Activated naive CD4-positive, alpha-beta T cell treated with anti-CD3 and anti-CD28 coated beads for 36 hours (primary cell): ENCODE data around the gene GLIS1. TPM values are rescaled to one million over a fixed set of nuclear protein-coding genes. Genes with fewer than 3 reads are reported as not detected.

Experiments
- CTCF ChIA-PET: fragments of 350-600 bp; sonication (Branson Sonifier 250); formaldehyde crosslinking; loops from one replicate; lab custom pipeline; 2021; ENCODE audit warnings: antibody characterized with exemption; lab: Charles Lee
- DNase-seq: peaks from one replicate; pipeline ENCODE4 v3.0.0-alpha.2; 2020
- H3K27ac Mint-ChIP-seq: one replicate; pipeline ENCODE4 v1.8.0; 2021; ENCODE audit warnings: mild to moderate bottlenecking, mixed read lengths
- H3K27me3 Mint-ChIP-seq: one replicate; pipeline ENCODE4 v1.8.0; 2021; ENCODE audit warnings: low read depth, mixed read lengths
- H3K36me3 Mint-ChIP-seq: one replicate; pipeline ENCODE4 v1.8.0; 2021; ENCODE audit warnings: low read depth, mixed read lengths
- H3K4me1 Mint-ChIP-seq: one replicate; pipeline ENCODE4 v1.8.0; 2021; ENCODE audit warnings: low read depth, mixed read lengths
- H3K4me3 Mint-ChIP-seq: one replicate; pipeline ENCODE4 v1.8.0; 2021; ENCODE audit warnings: mild to moderate bottlenecking, moderate library complexity, mixed read lengths
- H3K9me3 Mint-ChIP-seq: one replicate; pipeline ENCODE4 v1.8.0; 2021; ENCODE audit warnings: mixed read lengths
- intact Hi-C: fragments of 100-400 bp; cut with micrococcal nuclease; formaldehyde crosslinking; loops from one replicate; pipeline ENCODE4 v1.15.1; 2023
- total RNA-seq, 2 experiments: library from RNA; stranded (reverse); gene quantifications; one replicate each; pipeline ENCODE4 v1.2.3, GENCODE V29; 2021

The GLIS1 gene
- total RNA-seq, 2 experiments from 2014 or later = not detected

- H3K4me3 Mint-ChIP-seq = no peak overlapping the region
- no peaks in the 10 kb centered on the region for H3K4me1 Mint-ChIP-seq
- H3K9me3 Mint-ChIP-seq = no peaks in the 10 kb centered on the region
- DNase-seq = no peak
- H3K27me3 Mint-ChIP-seq = no peaks in the 10 kb centered on the region
- no peak overlapping the region for H3K27ac Mint-ChIP-seq
- CTCF ChIA-PET = no interaction called here
- no peaks in the 10 kb centered on the region for H3K36me3 Mint-ChIP-seq
- intact Hi-C loops = no loop called here
Observed at GRCh38 chr1:53539226-53539625, 199.7 kb downstream of the GLIS1 start.

GRCh38 chr1:53536606-53537005 lies 202.4 kb downstream of the GLIS1 start:
- CTCF ChIA-PET = no interaction called here
- DNase-seq = no peak
- Mint-ChIP-seq H3K4me1 (no peaks in the 10 kb centered on the region), H3K27ac (no peak overlapping the region), H3K27me3 (no peaks in the 10 kb centered on the region), H3K9me3 (no peaks in the 10 kb centered on the region), H3K36me3 (no peaks in the 10 kb centered on the region), H3K4me3 (no peak overlapping the region)
- intact Hi-C loops = no loop called here

- no peak overlapping the region for H3K27ac Mint-ChIP-seq
- H3K9me3 Mint-ChIP-seq = no peaks in the 10 kb centered on the region
- CTCF ChIA-PET = interaction anchor here (1.4 kb wide), 1 partner anchor 36 kb away, joined by 3 read pairs; no protein-coding TSS in a partner anchor
- H3K27me3 Mint-ChIP-seq = no peaks in the 10 kb centered on the region
- intact Hi-C loops = no loop called here
- no peaks in the 10 kb centered on the region for H3K4me1 Mint-ChIP-seq
- DNase-seq = no peak
- H3K4me3 Mint-ChIP-seq = no peak overlapping the region
- no peaks in the 10 kb centered on the region for H3K36me3 Mint-ChIP-seq
Observed at GRCh38 chr1:53535846-53536245, 203.1 kb downstream of the GLIS1 start.

GRCh38 chr1:53535226-53535625 lies 203.7 kb downstream of the GLIS1 start:
- Mint-ChIP-seq H3K36me3 (no peaks in the 10 kb centered on the region), H3K4me3 (no peak overlapping the region), H3K4me1 (no peaks in the 10 kb centered on the region), H3K9me3 (no peaks in the 10 kb centered on the region), H3K27me3 (no peaks in the 10 kb centered on the region), H3K27ac (no peak overlapping the region)
- DNase-seq = no peak
- intact Hi-C loops = no loop called here
- CTCF ChIA-PET = interaction anchor here (1.4 kb wide), 1 partner anchor 37 kb away, joined by 3 read pairs; no protein-coding TSS in a partner anchor

GRCh38 chr1:53532912-53533311 lies 206.1 kb downstream of the GLIS1 start:
- Mint-ChIP-seq H3K9me3 (no peaks in the 10 kb centered on the region), H3K27ac (no peak overlapping the region), H3K4me3 (no peak overlapping the region), H3K36me3 (no peaks in the 10 kb centered on the region), H3K4me1 (no peaks in the 10 kb centered on the region), H3K27me3 (no peaks in the 10 kb centered on the region)
- CTCF ChIA-PET = no interaction called here
- DNase-seq = no peak
- intact Hi-C loops = no loop called here

- Mint-ChIP-seq H3K4me3 (no peak overlapping the region), H3K27me3 (no peaks in the 10 kb centered on the region), H3K36me3 (no peaks in the 10 kb centered on the region), H3K9me3 (no peaks in the 10 kb centered on the region), H3K27ac (no peak overlapping the region), H3K4me1 (no peaks in the 10 kb centered on the region)
- no peak for DNase-seq
- intact Hi-C loops = no loop called here
- CTCF ChIA-PET = no interaction called here
Observed at GRCh38 chr1:53532377-53532776, 206.6 kb downstream of the GLIS1 start.

GRCh38 chr1:53530550-53530949 lies 208.4 kb downstream of the GLIS1 start:
- Mint-ChIP-seq H3K4me1 (no peaks in the 10 kb centered on the region), H3K27me3 (no peaks in the 10 kb centered on the region), H3K4me3 (no peak overlapping the region), H3K9me3 (no peaks in the 10 kb centered on the region), H3K27ac (no peak overlapping the region), H3K36me3 (no peaks in the 10 kb centered on the region)
- CTCF ChIA-PET = no interaction called here
- intact Hi-C loops = no loop called here
- no peak for DNase-seq

- no peaks in the 10 kb centered on the region for H3K36me3 Mint-ChIP-seq
- CTCF ChIA-PET = no interaction called here
Observed at GRCh38 chr1:53529555-53529954, 209.4 kb downstream of the GLIS1 start.

GRCh38 chr1:53527368-53527767 lies 211.6 kb downstream of the GLIS1 start:
- intact Hi-C loops = no loop called here
- H3K4me3 Mint-ChIP-seq = no peak overlapping the region

More at GRCh38 chr1:53529555-53529954, 209.4 kb downstream of the GLIS1 start:
- no peak overlapping the region for H3K4me3 Mint-ChIP-seq
- no peak overlapping the region for H3K27ac Mint-ChIP-seq
- H3K4me1 Mint-ChIP-seq = no peaks in the 10 kb centered on the region
- no peak for DNase-seq
- H3K9me3 Mint-ChIP-seq = no peaks in the 10 kb centered on the region
- no peaks in the 10 kb centered on the region for H3K27me3 Mint-ChIP-seq
- intact Hi-C loops = no loop called here

GRCh38 chr1:53526451-53527101 lies 212.4 kb downstream of the GLIS1 start:
- DNase-seq = no peak
- Mint-ChIP-seq H3K27me3 (no peaks in the 10 kb centered on the region), H3K4me3 (no peak overlapping the region), H3K4me1 (no peaks in the 10 kb centered on the region), H3K36me3 (no peaks in the 10 kb centered on the region), H3K27ac (no peak overlapping the region), H3K9me3 (no peaks in the 10 kb centered on the region)
- intact Hi-C loops = no loop called here
- CTCF ChIA-PET = no interaction called here

More at GRCh38 chr1:53527368-53527767, 211.6 kb downstream of the GLIS1 start:
- Mint-ChIP-seq H3K9me3 (no peaks in the 10 kb centered on the region), H3K27ac (no peak overlapping the region), H3K27me3 (no peaks in the 10 kb centered on the region), H3K4me1 (no peaks in the 10 kb centered on the region), H3K36me3 (no peaks in the 10 kb centered on the region)
- DNase-seq = no peak
- CTCF ChIA-PET = no interaction called here

- intact Hi-C loops = no loop called here
- Mint-ChIP-seq H3K27ac (no peak overlapping the region), H3K4me1 (no peaks in the 10 kb centered on the region), H3K27me3 (no peaks in the 10 kb centered on the region), H3K9me3 (no peaks in the 10 kb centered on the region), H3K36me3 (no peaks in the 10 kb centered on the region), H3K4me3 (no peak overlapping the region)
- CTCF ChIA-PET = no interaction called here
- DNase-seq = no peak
Observed at GRCh38 chr1:53525595-53525994, 213.4 kb downstream of the GLIS1 start.

- CTCF ChIA-PET = no interaction called here
- Mint-ChIP-seq H3K27ac (no peak overlapping the region), H3K4me3 (no peak overlapping the region)
Observed at GRCh38 chr1:53524428-53525375, 214.3 kb downstream of the GLIS1 start.

More at GRCh38 chr1:53524428-53525375, 214.3 kb downstream of the GLIS1 start:
- no peak for DNase-seq
- no peaks in the 10 kb centered on the region for H3K36me3 Mint-ChIP-seq
- no peaks in the 10 kb centered on the region for H3K4me1 Mint-ChIP-seq
- intact Hi-C loops = no loop called here
- H3K9me3 Mint-ChIP-seq = no peaks in the 10 kb centered on the region
- no peaks in the 10 kb centered on the region for H3K27me3 Mint-ChIP-seq
